NCI-H2196 treated with DMSO at 0.1 percent for 48 hours (cell line): ENCODE measurements around the gene C2orf81.
"Not testable (repeated sequence)": the region's sequence is repeated elsewhere in the genome, so short reads cannot be mapped to it uniquely, and the experiment has no call there.

ENCODE experiments used
- DNase-seq: peaks from one replicate; lab custom pipeline; 2025; ENCODE audit not compliant: unreplicated experiment; lab: John Stamatoyannopoulos, UW

C2orf81 gene

DNA sequence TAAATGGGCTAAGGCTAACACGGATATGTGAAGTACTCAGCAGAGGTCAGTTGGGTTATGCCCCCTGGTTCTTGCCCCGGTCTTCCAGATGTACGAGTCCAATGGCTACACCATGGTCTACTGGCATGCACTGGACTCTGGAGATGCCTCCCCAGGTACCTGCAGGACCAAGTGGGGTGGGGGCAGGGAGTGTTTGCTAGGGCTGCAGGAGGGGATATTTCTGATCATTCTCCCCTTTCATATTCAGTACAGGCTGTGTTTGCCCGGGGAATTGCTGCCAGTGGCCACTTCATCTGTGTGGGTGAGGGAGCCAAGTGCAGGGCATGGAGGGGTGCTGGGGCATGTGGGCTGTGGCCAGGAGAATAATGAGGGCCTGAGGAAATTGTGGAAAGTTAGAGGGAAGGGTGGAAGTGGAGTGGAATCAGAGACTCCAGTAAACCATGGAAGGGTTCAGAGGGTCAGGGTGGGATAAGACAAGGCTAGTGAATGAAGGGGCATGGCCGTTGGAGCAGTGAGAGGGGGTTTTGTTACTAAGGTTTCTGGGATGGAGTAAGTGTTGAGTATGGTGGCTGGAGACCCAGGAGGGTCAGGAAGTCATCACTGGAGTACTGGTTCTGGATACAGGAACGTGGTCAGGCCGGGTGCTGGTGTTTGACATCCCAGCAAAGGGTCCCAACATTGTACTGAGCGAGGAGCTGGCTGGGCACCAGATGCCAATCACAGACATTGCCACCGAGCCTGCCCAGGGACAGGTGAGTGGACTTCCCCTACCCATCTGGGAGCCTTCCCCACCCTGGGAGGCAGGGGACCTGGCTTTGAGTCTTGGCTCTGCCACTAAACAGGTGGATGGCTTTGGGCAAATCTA lies 2.0 kb upstream of the C2orf81 start:
- DNase-seq: no peak

GRCh38 chr2:74420443-74421103 lies 846 bp downstream of the C2orf81 start:
- not testable (repeated sequence) for DNase-seq

GRCh38 chr2:74420006-74420405 lies 1.4 kb downstream of the C2orf81 start:
- no peak for DNase-seq

DNA sequence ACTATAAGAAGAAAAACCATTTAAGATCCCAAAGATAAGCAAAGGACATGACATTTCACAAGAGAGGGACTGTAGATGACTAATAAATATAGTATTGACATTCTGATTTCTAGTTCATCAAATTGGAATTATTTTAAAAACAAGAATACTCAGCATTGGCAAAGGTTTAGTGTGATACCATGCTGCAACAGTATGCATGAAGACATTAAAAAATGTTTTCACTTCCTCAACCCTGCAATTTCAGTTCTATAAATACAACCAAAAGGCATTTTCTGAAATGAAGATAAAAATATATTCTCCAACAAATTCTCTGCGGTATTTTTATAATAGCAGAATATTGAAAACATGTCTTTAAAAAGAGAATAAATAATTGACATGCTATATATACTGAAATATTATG lies 2.1 kb downstream of the C2orf81 start:
- DNase-seq: no peak

GRCh38 chr2:74418312-74418711 lies 3.1 kb downstream of the C2orf81 start:
- no peak for DNase-seq

GRCh38 chr2:74417763-74418162 lies 3.7 kb downstream of the C2orf81 start:
- DNase-seq: no peak

DNA sequence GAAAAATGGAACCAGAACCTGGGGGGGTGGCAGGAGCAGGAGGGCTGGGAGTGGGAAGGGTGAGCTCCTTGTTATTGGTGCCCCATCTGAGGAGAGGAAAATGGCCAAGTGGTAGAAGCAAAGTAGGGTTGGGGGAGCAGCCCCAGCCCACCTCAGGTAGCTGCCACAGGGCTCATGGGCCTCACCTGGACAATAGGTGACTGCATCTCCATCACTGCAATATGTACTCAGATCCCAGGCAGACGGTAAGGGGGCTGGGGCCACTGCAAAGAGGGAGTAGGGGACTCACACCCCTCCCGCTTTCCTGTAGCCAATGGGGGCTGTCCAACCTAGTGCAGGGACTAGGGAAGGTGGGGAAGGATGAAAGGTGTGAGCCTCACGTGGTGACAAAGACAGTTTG lies 4.2 kb downstream of the C2orf81 start:
- DNase-seq: no peak

DNA sequence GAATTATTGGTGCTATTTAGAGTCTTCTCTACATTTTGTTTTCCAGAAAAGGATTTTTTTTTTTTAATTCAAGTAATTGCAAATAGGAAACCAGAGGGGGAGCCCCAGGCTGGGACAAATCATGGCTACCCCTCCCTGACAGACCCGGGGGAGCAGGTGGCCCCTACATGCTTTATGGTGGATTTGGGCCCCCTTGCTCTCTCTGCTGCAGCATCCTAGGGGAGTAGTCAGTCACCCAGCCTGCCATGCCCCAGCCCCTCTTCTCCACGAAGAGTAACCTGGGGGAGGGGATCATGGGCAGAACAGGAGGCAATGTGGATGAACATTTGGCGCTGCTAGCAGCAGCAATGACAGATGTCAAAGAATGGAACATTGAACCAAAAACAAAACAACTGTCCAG lies 4.6 kb downstream of the C2orf81 start:
- DNase-seq: no peak

GRCh38 chr2:74415762-74416395 lies 5.5 kb downstream of the C2orf81 start:
- DNase-seq: no peak

DNA sequence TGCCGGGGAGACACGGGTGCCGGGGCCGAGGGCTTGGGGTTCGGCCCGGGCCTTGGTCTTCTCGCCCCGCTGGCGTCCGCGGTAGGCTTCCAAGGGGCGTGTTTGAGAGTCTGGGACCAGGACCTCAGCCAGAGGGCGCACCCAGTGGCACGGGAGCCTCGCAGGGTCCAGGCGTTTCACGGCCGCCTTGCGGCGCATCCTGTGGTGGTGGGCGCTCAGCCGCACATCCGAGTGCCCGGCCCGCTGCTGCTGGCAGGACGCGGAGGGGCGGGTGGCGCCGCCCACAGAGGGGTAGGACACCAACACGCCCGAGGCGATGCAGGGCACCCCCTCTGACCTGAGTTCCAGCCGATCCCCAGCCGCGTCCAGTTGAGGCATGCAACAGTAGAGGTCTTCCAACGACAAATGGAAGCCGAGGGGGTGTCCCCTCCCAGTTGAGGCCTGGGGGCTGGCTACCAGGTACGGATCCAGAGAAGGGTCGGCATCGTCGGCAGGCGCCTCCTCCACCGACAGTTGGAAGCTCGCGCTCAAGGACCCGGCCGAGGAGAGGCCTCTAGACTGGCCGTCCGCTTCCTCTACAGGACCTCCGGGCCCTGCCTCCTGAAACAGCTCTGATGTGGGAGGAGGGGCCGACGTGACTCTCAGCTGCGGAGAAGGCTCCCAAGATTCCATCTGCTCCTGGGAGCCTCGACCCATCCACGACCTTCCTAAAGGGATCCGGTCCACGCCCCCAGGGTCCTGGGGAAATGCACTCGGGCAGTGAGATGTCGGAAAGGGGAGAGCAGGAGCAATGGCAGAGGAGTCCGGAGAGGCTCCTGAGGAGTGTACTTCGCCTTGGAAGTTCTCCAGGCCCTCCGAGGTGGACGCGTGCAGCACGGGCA lies 6.3 kb downstream of the C2orf81 start:
- DNase-seq: no peak

- no peak for DNase-seq
Observed at GRCh38 chr2:74414441-74414840, 7.0 kb downstream of the C2orf81 start.

DNA sequence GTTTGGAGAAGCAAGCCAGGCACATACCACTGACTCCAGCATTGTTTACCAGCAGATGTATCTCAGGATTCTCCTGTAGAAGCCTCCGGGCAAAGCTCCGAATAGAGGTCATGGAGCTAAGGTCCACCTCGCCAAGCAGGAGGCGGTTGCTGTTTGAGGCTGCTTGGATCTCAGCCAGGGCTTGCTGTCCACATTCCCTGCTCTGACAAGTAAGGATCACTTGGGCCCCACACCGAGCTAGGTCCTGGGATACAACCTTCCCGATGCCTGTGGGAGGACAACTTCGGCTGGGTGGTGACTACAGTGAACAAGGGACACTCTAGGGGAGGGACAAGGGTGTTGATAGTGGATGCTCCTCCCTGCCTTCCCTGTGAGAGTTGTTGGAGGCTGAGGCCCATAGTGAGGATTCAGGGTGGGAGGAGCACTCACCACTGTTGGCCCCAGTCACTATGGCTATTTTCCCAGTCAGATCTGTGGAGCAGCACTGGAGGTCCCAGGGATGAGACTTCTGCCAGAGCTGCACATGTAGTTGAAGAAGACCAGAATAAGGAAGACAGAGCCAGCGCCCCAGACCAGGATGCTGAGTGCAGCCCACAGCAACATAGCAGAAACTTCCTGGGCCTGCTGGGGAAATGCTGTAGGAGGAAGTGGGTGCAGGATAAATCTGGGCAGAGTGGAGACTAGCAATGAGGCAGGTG lies 8.3 kb downstream of the C2orf81 start:
- no peak for DNase-seq

- no peak for DNase-seq
Observed at GRCh38 chr2:74407682-74408081, 13.7 kb downstream of the C2orf81 start.

DNA sequence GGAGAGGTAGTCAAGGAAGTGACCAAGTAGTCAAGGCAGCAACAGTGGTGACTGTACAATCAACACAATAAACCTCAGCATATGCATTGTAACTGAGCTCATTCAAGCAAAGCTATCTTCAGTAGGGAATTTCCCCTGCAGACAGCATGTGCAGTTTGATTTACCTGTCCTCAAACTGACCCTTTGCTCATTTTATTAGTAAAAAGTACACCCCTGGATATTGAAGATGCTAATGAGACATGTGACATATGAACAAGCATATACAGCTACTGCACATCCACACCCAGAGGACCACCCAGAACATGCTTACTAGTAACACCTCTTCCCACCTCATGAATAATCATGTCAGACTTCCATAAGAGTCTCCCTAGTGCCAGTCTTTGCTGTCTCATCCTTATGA lies 15.4 kb downstream of the C2orf81 start:
- no peak for DNase-seq

- no peak for DNase-seq
Observed at GRCh38 chr2:74401891-74402290, 19.5 kb downstream of the C2orf81 start.

- DNase-seq: no peak
Observed at GRCh38 chr2:74399785-74400184, 21.6 kb downstream of the C2orf81 start.

DNA sequence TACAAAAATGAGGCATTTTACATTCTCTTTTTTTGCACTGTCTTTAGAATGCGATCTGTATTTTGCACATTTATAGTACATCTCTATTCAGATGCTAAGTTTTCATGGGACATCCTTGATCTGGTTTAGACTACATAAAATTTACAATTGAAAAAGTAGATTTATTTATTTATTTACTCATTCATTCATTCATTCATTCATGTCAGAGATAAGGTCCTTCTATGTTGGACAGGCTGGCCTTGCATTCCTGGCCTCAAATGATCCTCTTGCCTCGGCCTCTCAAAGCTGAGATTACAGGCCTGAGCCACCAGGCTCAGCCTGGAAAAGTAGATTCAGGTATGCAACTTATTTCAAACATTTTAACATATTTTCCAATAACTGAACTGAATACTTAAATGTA lies 25.3 kb downstream of the C2orf81 start:
- no peak for DNase-seq

DNA sequence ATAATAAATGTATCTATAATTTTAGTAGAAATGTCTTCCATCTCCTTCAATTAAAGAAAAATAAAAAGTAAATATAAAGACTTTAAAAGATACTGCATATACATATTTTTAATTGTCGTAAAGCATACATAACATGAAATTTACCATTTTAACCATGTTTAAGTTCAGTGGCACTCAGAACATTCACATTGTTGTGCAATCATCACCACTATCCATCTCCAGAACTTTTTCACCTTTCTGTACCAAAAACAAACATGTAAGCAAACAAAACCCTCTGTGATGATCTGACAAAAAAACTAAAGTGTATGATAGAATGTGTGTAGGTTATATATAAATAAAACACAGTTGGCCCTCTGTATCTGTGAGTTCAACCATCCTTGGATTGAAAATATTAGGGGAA lies 27.9 kb downstream of the C2orf81 start:
- no peak for DNase-seq

DNA sequence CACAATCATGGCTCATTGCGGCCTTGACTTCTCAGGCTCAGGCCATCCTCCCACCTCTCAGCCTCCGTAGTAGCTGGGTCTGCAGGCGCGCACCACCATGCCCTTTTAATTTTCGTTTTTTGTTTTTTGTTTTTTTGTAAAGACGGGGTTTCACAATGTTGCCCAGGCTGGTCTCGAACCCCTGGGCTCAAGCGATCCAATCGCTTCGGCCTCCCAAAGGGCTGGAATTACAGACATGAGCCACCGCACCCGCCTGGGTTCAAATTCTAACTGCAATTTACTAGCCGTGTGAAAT lies 29.0 kb downstream of the C2orf81 start:
- no peak for DNase-seq

GRCh38 chr2:74391580-74392448 lies 29.6 kb downstream of the C2orf81 start:
- DNase-seq: peak; percentile 35
